Measurements from ENCODE around the gene CLEC19A.

CLEC19A gene

DNA sequence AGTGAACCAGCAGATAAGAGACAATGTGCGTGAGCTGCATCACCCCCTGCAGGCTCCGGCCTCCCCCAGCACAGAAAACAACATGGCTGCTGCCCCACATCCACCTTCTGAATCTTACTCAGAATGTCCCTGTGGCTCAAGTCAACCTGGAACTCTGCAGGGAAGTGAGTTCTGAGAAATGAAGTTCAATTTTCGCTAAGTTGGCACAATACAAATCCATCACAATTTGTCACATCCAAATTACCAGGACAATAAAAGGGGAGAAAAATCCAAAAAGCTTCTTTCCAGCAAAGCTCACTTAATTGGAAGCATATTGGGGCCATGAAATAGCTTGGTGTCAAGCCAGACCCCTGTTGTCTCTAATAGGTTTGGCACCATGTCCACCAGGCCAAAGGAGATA, 38.1 kb downstream of the CLEC19A start:
- POLR2A ChIA-PET: no interaction called here
- CTCF ChIA-PET: interaction anchor here (0.9 kb wide), 1 partner anchor 15 kb away, joined by 3 read pairs; no protein-coding TSS in a partner anchor
- H3K4me3 ChIP-seq (ENCODE audit: low read depth, low read length): no peak overlapping the region
- TF ChIP-seq, protein P1, sequence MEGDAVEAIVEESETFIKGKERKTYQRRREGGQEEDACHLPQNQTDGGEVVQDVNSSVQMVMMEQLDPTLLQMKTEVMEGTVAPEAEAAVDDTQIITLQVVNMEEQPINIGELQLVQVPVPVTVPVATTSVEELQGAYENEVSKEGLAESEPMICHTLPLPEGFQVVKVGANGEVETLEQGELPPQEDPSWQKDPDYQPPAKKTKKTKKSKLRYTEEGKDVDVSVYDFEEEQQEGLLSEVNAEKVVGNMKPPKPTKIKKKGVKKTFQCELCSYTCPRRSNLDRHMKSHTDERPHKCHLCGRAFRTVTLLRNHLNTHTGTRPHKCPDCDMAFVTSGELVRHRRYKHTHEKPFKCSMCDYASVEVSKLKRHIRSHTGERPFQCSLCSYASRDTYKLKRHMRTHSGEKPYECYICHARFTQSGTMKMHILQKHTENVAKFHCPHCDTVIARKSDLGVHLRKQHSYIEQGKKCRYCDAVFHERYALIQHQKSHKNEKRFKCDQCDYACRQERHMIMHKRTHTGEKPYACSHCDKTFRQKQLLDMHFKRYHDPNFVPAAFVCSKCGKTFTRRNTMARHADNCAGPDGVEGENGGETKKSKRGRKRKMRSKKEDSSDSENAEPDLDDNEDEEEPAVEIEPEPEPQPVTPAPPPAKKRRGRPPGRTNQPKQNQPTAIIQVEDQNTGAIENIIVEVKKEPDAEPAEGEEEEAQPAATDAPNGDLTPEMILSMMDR (IDR thresholded peaks at IDR 0.05; ENCODE audit: insufficient read depth, low read length, missing control alignments): no peak
- no peak for DNase-seq (ENCODE audit: low read depth, low spot score)

DNA sequence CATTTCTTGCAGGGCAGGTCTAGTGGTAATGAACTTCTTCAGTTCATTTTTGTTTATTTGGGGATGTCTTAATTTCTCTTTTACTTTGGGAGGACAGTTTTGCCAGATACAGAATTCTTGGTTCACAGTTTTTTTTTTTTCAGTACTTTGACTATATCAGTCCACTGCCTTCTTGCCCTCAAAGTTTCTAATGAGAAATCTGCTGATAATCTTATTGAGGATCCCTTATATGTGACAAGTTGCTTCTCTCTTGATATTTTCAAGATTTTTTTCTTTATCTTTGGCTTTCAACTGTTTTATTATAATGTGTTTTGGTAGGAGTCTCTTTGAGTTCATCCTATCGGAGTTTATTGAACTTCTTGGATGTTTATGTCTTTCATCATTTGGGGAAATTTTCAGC, 42.8 kb downstream of the CLEC19A start:
- POLR2A ChIA-PET: no interaction called here
- CTCF ChIA-PET: no interaction called here

DNA sequence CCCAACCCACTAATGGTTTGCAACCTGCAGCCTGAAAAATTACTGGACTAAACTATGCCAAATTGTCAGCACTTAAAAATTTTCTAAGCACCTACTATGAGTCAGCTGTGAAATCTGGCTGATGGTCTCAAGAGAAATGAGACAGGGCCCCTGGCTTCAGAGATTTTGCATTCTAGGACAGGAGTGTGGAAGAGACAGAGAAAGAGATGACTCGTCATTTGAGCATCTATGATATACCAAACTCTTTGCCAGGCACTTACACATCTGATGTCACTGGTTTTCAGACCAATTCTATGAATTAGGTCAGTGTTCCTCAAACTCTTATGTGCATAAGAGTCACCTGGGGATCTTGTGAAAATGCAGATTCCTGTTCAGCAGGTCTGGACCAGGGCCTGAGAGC, 44.4 kb downstream of the CLEC19A start:
- ChIA-PET POLR2A (no interaction called here), CTCF (no interaction called here)
- no peak overlapping the region for H3K4me3 ChIP-seq (ENCODE audit: low read depth, low read length)
- DNase-seq (ENCODE audit: low read depth, low spot score): no peak
- TF ChIP-seq, protein P1 (IDR thresholded peaks at IDR 0.05; ENCODE audit: insufficient read depth, low read length, missing control alignments): no peak

More for the DNA sequence above, 42.8 kb downstream of the CLEC19A start:
- TF ChIP-seq, protein P1 (IDR thresholded peaks at IDR 0.05; ENCODE audit: insufficient read depth, low read length, missing control alignments): no peak
- no peak overlapping the region for H3K4me3 ChIP-seq (ENCODE audit: low read depth, low read length)
- DNase-seq (ENCODE audit: low read depth, low spot score): no peak

DNA sequence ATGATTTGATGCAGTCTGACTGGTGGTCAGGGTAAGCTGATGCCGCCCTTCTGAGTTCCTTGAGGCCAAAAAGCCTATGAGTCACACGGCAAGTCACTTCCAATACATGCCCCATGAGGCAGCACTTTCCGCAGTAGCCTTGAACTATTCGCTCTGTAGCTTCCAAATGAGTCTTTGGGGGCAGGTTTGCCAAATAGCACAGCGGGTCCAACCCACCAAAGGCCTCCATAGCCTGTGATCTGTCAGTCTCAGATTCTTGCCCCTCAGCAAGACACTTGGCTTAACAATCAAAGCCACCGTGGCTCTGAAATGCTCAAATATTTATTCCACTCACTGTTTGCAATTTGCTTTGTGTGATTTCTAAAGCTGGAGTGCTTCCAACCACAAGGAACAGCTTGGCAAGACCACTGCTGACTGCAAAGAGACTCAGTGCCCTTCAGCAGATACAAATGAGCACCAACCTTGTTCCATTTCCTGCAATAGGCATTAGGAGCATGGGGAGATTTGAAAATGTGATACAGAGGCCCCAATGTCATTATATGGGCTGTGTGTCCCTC, 45.4 kb downstream of the CLEC19A start:
- H3K4me3 ChIP-seq (ENCODE audit: low read depth, low read length): no peak overlapping the region
- ChIA-PET POLR2A (no interaction called here), CTCF (no interaction called here)
- no peak for DNase-seq (ENCODE audit: low read depth, low spot score)
- TF ChIP-seq, protein P1 (IDR thresholded peaks at IDR 0.05; ENCODE audit: insufficient read depth, low read length, missing control alignments): no peak

DNA sequence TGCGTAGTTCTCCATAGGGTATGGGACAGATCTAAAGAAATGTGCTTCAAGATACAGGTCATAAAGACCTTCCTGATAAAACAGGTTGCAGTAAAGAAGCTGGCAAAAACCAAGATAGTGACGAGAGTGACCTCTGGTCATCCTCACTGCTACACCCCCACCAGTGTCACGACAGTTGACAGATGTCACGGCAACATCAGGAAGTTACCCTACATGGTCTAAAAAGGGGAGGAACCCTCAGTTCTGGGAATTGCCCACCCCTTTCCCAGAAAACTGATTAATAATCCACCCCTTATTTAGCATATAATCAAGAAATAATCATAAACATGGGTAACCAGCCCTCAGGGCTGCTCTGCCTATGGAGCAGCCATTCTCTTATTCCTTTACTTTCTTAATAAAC, 46.3 kb downstream of the CLEC19A start:
- H3K4me3 ChIP-seq (ENCODE audit: low read depth, low read length): no peak overlapping the region
- ChIA-PET CTCF (no interaction called here), POLR2A (no interaction called here)
- DNase-seq (ENCODE audit: low read depth, low spot score): no peak
- TF ChIP-seq, protein P1 (IDR thresholded peaks at IDR 0.05; ENCODE audit: insufficient read depth, low read length, missing control alignments): no peak

DNA sequence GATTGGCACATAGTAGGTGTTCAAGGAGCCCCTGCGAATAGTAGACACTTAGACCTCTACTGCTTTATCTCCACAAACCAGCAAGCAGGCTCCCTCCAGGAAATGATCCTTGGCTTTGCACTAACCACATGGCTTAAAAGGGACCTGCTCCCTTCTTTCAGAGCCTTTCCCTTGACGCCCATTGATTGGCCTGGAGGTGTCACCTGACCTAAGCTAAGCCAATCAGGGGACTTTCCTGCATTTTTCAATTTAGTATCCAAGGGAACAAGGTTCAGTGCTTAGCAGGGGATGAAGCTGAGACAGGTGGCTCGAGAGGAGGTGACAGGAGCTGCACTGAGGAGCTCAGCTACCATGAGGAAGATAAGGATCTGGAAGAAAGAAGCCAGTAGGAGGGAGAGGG, 52.8 kb downstream of the CLEC19A start:
- POLR2A ChIA-PET: no interaction called here
- TF ChIP-seq, protein P1 (IDR thresholded peaks at IDR 0.05; ENCODE audit: insufficient read depth, low read length, missing control alignments): no peak
- no peak overlapping the region for H3K4me3 ChIP-seq (ENCODE audit: low read depth, low read length)
- CTCF ChIA-PET: no interaction called here
- no peak for DNase-seq (ENCODE audit: low read depth, low spot score)

Data from AG04449 (cell line).